GM23338 (cell line): ENCODE data around the gene STK38. TPM values are rescaled to one million over a fixed set of nuclear protein-coding genes. Genes with fewer than 3 reads are reported as not detected.

Experiments
- ATAC-seq: fragments of 200-7000 bp; cut with Tn5 transposase; 3 replicates; pipeline ENCODE4 v1.9.1; 2020
- DNase-seq: peaks from one replicate; pipeline ENCODE4 v3.0.0-alpha.2; 2015; ENCODE audit warnings: low spot score
- H2AFZ ChIP-seq: fragments of 200-600 bp; sonication (generic); 2 replicates; pipeline ENCODE4 v1.8.0; 2016; ENCODE audit warnings: antibody characterized with exemption, mild to moderate bottlenecking, moderate library complexity
- H3F3A ChIP-seq: fragments of 200-600 bp; sonication (generic); replicated peaks from 2 replicates; pipeline ENCODE4 v1.8.0; 2017; ENCODE audit warnings: antibody characterized with exemption, mixed run types, low read depth
- H3K27ac ChIP-seq: fragments of 200-600 bp; sonication (generic); 2 replicates; pipeline ENCODE4 v1.6.1; 2016; ENCODE audit warnings: low read depth
- H3K27me3 ChIP-seq: fragments of 200-600 bp; sonication (generic); 2 replicates; pipeline ENCODE4 v1.8.0; 2016; ENCODE audit warnings: mild to moderate bottlenecking, mixed run types, moderate library complexity; ENCODE audit not compliant: insufficient read depth
- H3K36me3 ChIP-seq: fragments of 200-600 bp; sonication (generic); 2 replicates; pipeline ENCODE4 v1.8.0; 2016; ENCODE audit warnings: mild to moderate bottlenecking; ENCODE audit not compliant: insufficient read depth
- H3K4me1 ChIP-seq: fragments of 200-600 bp; sonication (generic); 2 replicates; pipeline ENCODE4 v1.8.0; 2016; ENCODE audit warnings: mild to moderate bottlenecking, moderate library complexity; ENCODE audit not compliant: insufficient read depth
- H3K4me2 ChIP-seq: fragments of 200-600 bp; sonication (generic); 2 replicates; pipeline ENCODE4 v1.7.1; 2017; ENCODE audit warnings: mixed run types
- H3K4me3 ChIP-seq: fragments of 200-600 bp; sonication (generic); 2 replicates; pipeline ENCODE4 v1.6.1; 2016; ENCODE audit warnings: mixed run types
- H3K79me2 ChIP-seq: fragments of 200-600 bp; sonication (generic); replicated peaks from 2 replicates; pipeline ENCODE4 v1.8.0; 2017; ENCODE audit warnings: mild to moderate bottlenecking; ENCODE audit not compliant: insufficient read depth
- H3K9me2 ChIP-seq: fragments of 200-600 bp; sonication (generic); 2 replicates; pipeline ENCODE4 v1.8.0; 2017; ENCODE audit not compliant: insufficient read depth
- H4K20me1 ChIP-seq: fragments of 200-600 bp; sonication (generic); replicated peaks from 2 replicates; pipeline ENCODE4 v1.8.0; 2017; ENCODE audit warnings: mild to moderate bottlenecking; ENCODE audit not compliant: insufficient read depth
- H3K27ac Mint-ChIP-seq: 2 replicates; pipeline ENCODE4 v1.8.0; 2020; ENCODE audit warnings: inconsistent platforms, mild to moderate bottlenecking, moderate library complexity, mixed read lengths
- H3K27me3 Mint-ChIP-seq: 3 replicates; pipeline ENCODE4 v1.8.0; 2022; ENCODE audit warnings: low read depth, mild to moderate bottlenecking, moderate library complexity, mixed read lengths, inconsistent platforms; ENCODE audit not compliant: insufficient read depth, poor library complexity
- H3K36me3 Mint-ChIP-seq: 3 replicates; pipeline ENCODE4 v1.8.0; 2021; ENCODE audit warnings: low read depth, mild to moderate bottlenecking, inconsistent platforms, moderate library complexity, mixed read lengths
- H3K4me1 Mint-ChIP-seq: 3 replicates; pipeline ENCODE4 v1.8.0; 2020; ENCODE audit warnings: mild to moderate bottlenecking, inconsistent platforms, mixed read lengths
- H3K4me3 Mint-ChIP-seq: 3 replicates; pipeline ENCODE4 v1.8.0; 2021; ENCODE audit warnings: moderate library complexity, mild to moderate bottlenecking, inconsistent platforms, mixed read lengths
- H3K9me3 Mint-ChIP-seq: 3 replicates; pipeline ENCODE4 v1.8.0; 2020; ENCODE audit warnings: moderate library complexity, mild to moderate bottlenecking, inconsistent platforms, mixed read lengths
- CREB1 ChIP-seq: fragments of 250-450 bp; sonication (Bioruptor Pico); IDR thresholded peaks from 2 replicates; pipeline ENCODE4 v1.5.0; 2020; ENCODE audit warnings: low read depth, mild to moderate bottlenecking, moderate library complexity
- CTCF ChIP-seq, 2 experiments: fragments of 200-600 bp in 1 of 2; sonication (generic) in 1 of 2; conservative IDR thresholded peaks; 2 replicates each; pipeline versions ENCODE4 v1.5.1 to v1.6.1; 2016 to 2017; ENCODE audit warnings: antibody characterized with exemption in 2 of 2, low read depth in 2 of 2, mild to moderate bottlenecking in 2 of 2, moderate library complexity in 1 of 2
- ETS1 ChIP-seq: IDR thresholded peaks from 2 replicates; pipeline ENCODE4 v1.6.1; 2016; ENCODE audit warnings: antibody characterized with exemption
- EZH2 ChIP-seq: fragments of 200-600 bp; sonication (generic); IDR thresholded peaks from one replicate; pipeline ENCODE4 v1.8.0; 2017; ENCODE audit warnings: antibody characterized with exemption, mild to moderate bottlenecking, low read depth; ENCODE audit not compliant: unreplicated experiment
- EZH2phosphoT487 ChIP-seq: fragments of 200-600 bp; sonication (generic); IDR thresholded peaks from one replicate; pipeline ENCODE4 v1.8.1; 2018; ENCODE audit warnings: antibody characterized with exemption; ENCODE audit not compliant: unreplicated experiment
- JUNB ChIP-seq: IDR thresholded peaks from one replicate; pipeline ENCODE4 v1.6.1; 2016; ENCODE audit warnings: antibody characterized with exemption; ENCODE audit not compliant: unreplicated experiment
- POLR2AphosphoS5 ChIP-seq: IDR thresholded peaks from 2 replicates; pipeline ENCODE4 v1.6.1; 2016; ENCODE audit warnings: antibody characterized with exemption, low read depth
- REST ChIP-seq: IDR thresholded peaks from one replicate; pipeline ENCODE4 v1.6.1; 2018; ENCODE audit warnings: antibody characterized with exemption; ENCODE audit not compliant: unreplicated experiment
- STAT1 ChIP-seq: IDR thresholded peaks from one replicate; pipeline ENCODE4 v1.6.1; 2016; ENCODE audit warnings: antibody characterized with exemption; ENCODE audit not compliant: unreplicated experiment
- ZNF114 ChIP-seq: fragments of 250-450 bp; sonication (Bioruptor Pico); IDR thresholded peaks from 2 replicates; pipeline ENCODE4 v1.5.0; 2020; ENCODE audit warnings: mild to moderate bottlenecking, moderate library complexity
- ZNF331 ChIP-seq: fragments of 250-450 bp; sonication (Bioruptor Pico); IDR thresholded peaks from 2 replicates; pipeline ENCODE4 v1.5.0; 2020; ENCODE audit warnings: low read depth, mild to moderate bottlenecking, moderate library complexity
- polyA plus RNA-seq: library from polyadenylated mRNA; unstranded; fragments of >200 nt; fragmentation: Nextera tagmentation; extraction: Ambion mirVana; gene quantifications from 2 replicates; pipeline ENCODE4 v1.2.1, GENCODE V29; 2016
- total RNA-seq: library from RNA; depleted of rRNA; stranded (reverse); fragments of >200 nt; shearing (Covaris generic); gene quantifications from 2 replicates; pipeline ENCODE4 v1.2.3, GENCODE V29; 2014

Gene STK38
- total and polyA plus RNA-seq, 2 experiments from 2014 or later: 10.8 to 17.4 TPM

GRCh38 chr6:36461646-36462045 is 85.6 kb downstream of the STK38 start:
- no peak for DNase-seq
- Histone ChIP-seq H3K27ac (no peak overlapping the region), H3F3A (no peaks in the 10 kb centered on the region), H4K20me1 (peaks cover 11% of the 10 kb centered on the region), H3K4me2 (no peak overlapping the region), H3K79me2 (peaks cover 98% of the 10 kb centered on the region), H3K27me3 (no peaks in the 10 kb centered on the region), H3K4me1 (peaks cover 15% of the 10 kb centered on the region), H3K36me3 (no peaks in the 10 kb centered on the region), H2AFZ (no peak overlapping the region), H3K9me2 (no peaks in the 10 kb centered on the region), H3K4me3 (no peak overlapping the region)
- Mint-ChIP-seq H3K36me3 (peaks cover 5% of the 10 kb centered on the region; the same call in 2 of the 3 replicates), H3K4me3 (no peak overlapping the region), H3K27ac (no peak overlapping the region), H3K4me1 (peaks cover 25% of the 10 kb centered on the region), H3K27me3 (peaks cover 5% of the 10 kb centered on the region), H3K9me3 (no peaks in the 10 kb centered on the region)
- no peak for ATAC-seq
- TF ChIP-seq REST: no peak
- no peak for TF ChIP-seq POLR2AphosphoS5
- TF ChIP-seq ZNF331 (CRISPR knock-in tag): no peak
- no peak for TF ChIP-seq CREB1
- no peak for TF ChIP-seq STAT1
- TF ChIP-seq ETS1: no peak

- ATAC-seq (no peak), DNase-seq (no peak)
- Mint-ChIP-seq H3K4me1 (peaks cover 25% of the 10 kb centered on the region), H3K27ac (no peak overlapping the region), H3K4me3 (no peak overlapping the region), H3K9me3 (no peaks in the 10 kb centered on the region), H3K36me3 (peaks cover 3% of the 10 kb centered on the region; the same call in 2 of the 3 replicates), H3K27me3 (peaks cover 5% of the 10 kb centered on the region)
- Histone ChIP-seq H3K27ac (no peak overlapping the region), H3K4me3 (no peak overlapping the region), H3K79me2 (peaks cover 98% of the 10 kb centered on the region), H3K36me3 (no peaks in the 10 kb centered on the region), H3K4me1 (peaks cover 15% of the 10 kb centered on the region), H3K27me3 (no peaks in the 10 kb centered on the region), H3F3A (no peaks in the 10 kb centered on the region), H3K4me2 (no peak overlapping the region), H2AFZ (no peak overlapping the region), H4K20me1 (peaks cover 11% of the 10 kb centered on the region), H3K9me2 (no peaks in the 10 kb centered on the region)
- TF ChIP-seq POLR2AphosphoS5 (no peak), STAT1 (no peak), EZH2phosphoT487 (no peak), JUNB (no peak), ZNF331 (CRISPR knock-in tag) (no peak), ETS1 (no peak), REST (no peak), EZH2 (no peak), ZNF114 (CRISPR knock-in tag) (no peak), CTCF (conservative IDR thresholded peaks at IDR 0.05; ENCODE audit: low read depth in 2 of 2) (no peak)
Observed at GRCh38 chr6:36460916-36461315, 86.4 kb downstream of the STK38 start.
